K562 (cell line): ENCODE data around the gene KRT76. TPM values are rescaled to one million over a fixed set of nuclear protein-coding genes. Genes with fewer than 3 reads are reported as not detected.

Source experiments
- ATAC-seq: fragments of 200-7000 bp; cut with Tn5 transposase; 3 replicates; pipeline ENCODE4 v1.9.1; 2020; ENCODE audit warnings: moderate library complexity
- BruUV-seq: library from RNA; stranded (reverse); fragments of 400-500 nt; replicated peaks from 2 replicates; lab custom pipeline; 2021; lab: Mats Ljungman, UMichigan
- CTCF ChIA-PET: fragments of 300-600 bp; formaldehyde crosslinking; extraction: SDS; loops from one replicate; lab custom pipeline; 2021; ENCODE audit warnings: low intra/inter-chr PET ratio; lab: Yijun Ruan, JAX
- POLR2A ChIA-PET: fragments of 300-600, 350-650 bp; sonication (Branson Sonifier 250); formaldehyde crosslinking; extraction: SDS; loops from one replicate; lab custom pipeline; 2021; ENCODE audit warnings: antibody characterized with exemption, inconsistent platforms; lab: Yijun Ruan, JAX
- DNase-seq, 4 experiments: peaks; one replicate each; pipeline versions ENCODE4 v3.0.0 to v3.0.0-alpha.2; 2011 to 2018; ENCODE audit warnings: low spot score in 3 of 4, mixed read lengths in 3 of 4; ENCODE audit errors: extremely low read depth in 1 of 4
- FAIRE-seq: peaks from 2 replicates; lab custom pipeline; 2011; peaks lifted over from hg19 to GRCh38; lab: Jason Lieb, UNC
- H2AFZ ChIP-seq: 2 replicates; pipeline ENCODE4 v1.6.0; 2011; ENCODE audit warnings: low read depth, low read length, control low read depth, inconsistent platforms
- H3K27ac ChIP-seq: fragments of 200-600 bp; 3 replicates; pipeline ENCODE4 v1.8.0; 2011; ENCODE audit warnings: low read depth, mild to moderate bottlenecking, control low read depth, inconsistent platforms, low read length, moderate library complexity, mixed read lengths; ENCODE audit errors: extremely low read depth
- H3K27me3 ChIP-seq, 2 experiments: fragments of 300-600 bp in 1 of 2; 2 replicates in 1 of 2; 3 replicates in 1 of 2; pipeline versions ENCODE4 v1.6.0 to v1.8.0; 2011; ENCODE audit warnings: inconsistent platforms in 2 of 2, low read length in 2 of 2, mild to moderate bottlenecking in 1 of 2, mixed read lengths in 1 of 2, moderate library complexity in 1 of 2; ENCODE audit not compliant: control insufficient read depth in 2 of 2, insufficient read depth in 2 of 2
- H3K36me3 ChIP-seq: fragments of 300-600 bp; 3 replicates; pipeline ENCODE4 v1.8.0; 2011; ENCODE audit warnings: mild to moderate bottlenecking, low read length, inconsistent platforms; ENCODE audit not compliant: control insufficient read depth, insufficient read depth
- H3K4me1 ChIP-seq, 2 experiments: fragments of 200-600 bp in 1 of 2; replicated peaks in 1 of 2; 2 replicates in 1 of 2; 3 replicates in 1 of 2; pipeline versions ENCODE4 v1.5.1 to v1.8.0; 2011; ENCODE audit warnings: inconsistent platforms in 2 of 2, low read length in 2 of 2, mild to moderate bottlenecking in 1 of 2, mixed read lengths in 1 of 2, moderate library complexity in 1 of 2; ENCODE audit not compliant: control insufficient read depth in 2 of 2, insufficient read depth in 2 of 2
- H3K4me2 ChIP-seq: 2 replicates; pipeline ENCODE4 v1.6.1; 2011; ENCODE audit warnings: low read length, control low read depth, inconsistent platforms, mixed read lengths; ENCODE audit not compliant: insufficient read depth
- H3K4me3 ChIP-seq: fragments of 200-600 bp; sonication (generic), shearing (Covaris generic); 2 replicates; pipeline ENCODE4 v1.5.1; 2016; ENCODE audit warnings: control low read depth, inconsistent platforms
- H3K79me2 ChIP-seq: fragments of 200-600 bp; 3 replicates; pipeline ENCODE4 v1.8.0; 2011; ENCODE audit warnings: low read length, inconsistent platforms; ENCODE audit not compliant: control insufficient read depth, insufficient read depth
- H3K9ac ChIP-seq, 2 experiments: 2 replicates each; pipeline versions ENCODE4 v1.6.0 to v1.6.1; 2011; ENCODE audit warnings: low read depth in 2 of 2, low read length in 2 of 2, control low read depth in 1 of 2, inconsistent platforms in 1 of 2, mild to moderate bottlenecking in 1 of 2, mixed read lengths in 1 of 2; ENCODE audit not compliant: insufficient read depth in 1 of 2
- H3K9me1 ChIP-seq: one replicate; pipeline ENCODE4 v1.6.0; 2011; ENCODE audit warnings: inconsistent platforms, mild to moderate bottlenecking, low read length, moderate library complexity; ENCODE audit not compliant: control insufficient read depth, insufficient read depth
- H3K9me3 ChIP-seq: replicated peaks from 2 replicates; pipeline ENCODE4 v1.5.1; 2011; ENCODE audit warnings: low read depth, low read length, inconsistent platforms; ENCODE audit not compliant: control insufficient read depth, insufficient read depth
- H4K20me1 ChIP-seq: replicated peaks from 2 replicates; pipeline ENCODE4 v1.6.1; 2011; ENCODE audit warnings: low read length, inconsistent platforms, mixed read lengths; ENCODE audit not compliant: control insufficient read depth, insufficient read depth
- DPF2 ChIP-seq: fragments of 450-650 bp; IDR thresholded peaks from 2 replicates; pipeline ENCODE4 v1.6.1; 2016
- GATAD2B ChIP-seq: fragments of 450-650 bp; IDR thresholded peaks from 2 replicates; pipeline ENCODE4 v1.6.1; 2017; ENCODE audit warnings: mild to moderate bottlenecking, borderline replicate concordance
- HES1 ChIP-seq: fragments of 450-650 bp; IDR thresholded peaks from 2 replicates; pipeline ENCODE4 v1.6.1; 2016; ENCODE audit warnings: low read depth, mild to moderate bottlenecking, moderate library complexity
- RFX7 ChIP-seq: fragments of 250-450 bp; sonication (Bioruptor Pico); IDR thresholded peaks from 2 replicates; pipeline ENCODE4 v1.5.1; 2021; ENCODE audit warnings: mild to moderate bottlenecking
- SETDB1 ChIP-seq: IDR thresholded peaks from one replicate; pipeline ENCODE4 v1.6.1; 2012; ENCODE audit warnings: low read length, control low read depth, inconsistent platforms
- SMARCE1 ChIP-seq: fragments of 450-650 bp; IDR thresholded peaks from 2 replicates; pipeline ENCODE4 v1.7.1; 2016; ENCODE audit warnings: mild to moderate bottlenecking
- TOE1 ChIP-seq, 2 experiments: fragments of 450-650 bp in 1 of 2; sonication (generic) in 1 of 2; formaldehyde crosslinking in 1 of 2; IDR thresholded peaks; 2 replicates each; pipeline versions ENCODE4 v1.7.1 to v1.8.0; 2016 to 2022; ENCODE audit warnings: borderline replicate concordance in 2 of 2, mild to moderate bottlenecking in 2 of 2, antibody characterized with exemption in 1 of 2, inconsistent platforms in 1 of 2, low read depth in 1 of 2, missing genetic modification reagents in 1 of 2, moderate library complexity in 1 of 2
- ZMIZ1 ChIP-seq, 2 experiments: fragments of 150-350 bp in 1 of 2; IDR thresholded peaks; 2 replicates each; pipeline ENCODE4 v1.6.1; 2012 to 2016; ENCODE audit warnings: low read depth in 2 of 2, low read length in 2 of 2, mild to moderate bottlenecking in 1 of 2, moderate library complexity in 1 of 2
- ZNF584 ChIP-seq: fragments of 200-800 bp; sonication (Bioruptor generic); IDR thresholded peaks from 2 replicates; pipeline ENCODE4 v1.6.1; 2016; ENCODE audit warnings: low read depth, mild to moderate bottlenecking, missing genetic modification characterization, missing compliant biosample characterization
- WGBS: fragments of 100-300 bp; shearing (Covaris generic); methylation state at CpG from one replicate; pipeline ENCODE4 v1.1.6; 2016; ENCODE audit warnings: low coverage, mixed read lengths; ENCODE audit not compliant: insufficient coverage; ENCODE audit errors: missing lambda C conversion rate; 5-methylcytosine and 5-hydroxymethylcytosine counted together
- in situ Hi-C: fragments of 300-500 bp; cut with MboI; formaldehyde crosslinking; loops from 4 replicates; pipeline ENCODE4 v1.15.0; 2018; ENCODE audit warnings: inconsistent platforms, mixed read lengths
- intact Hi-C: fragments of 100-400 bp; cut with micrococcal nuclease; formaldehyde crosslinking; loops from 2 replicates; pipeline ENCODE4 v1.14.2; 2022
- polyA plus RNA-seq, 8 experiments: library from polyadenylated mRNA; depleted of rRNA in 4 of 8; stranded (reverse) in 5 of 8; unstranded in 3 of 8; fragments of >200 nt; fragmentation: Nextera tagmentation in 2 of 8; fragmentation: Illumina TruSeq in 1 of 8; extraction: Ambion mirVana in 2 of 8; extraction: Trizol in 1 of 8; gene quantifications; 2 replicates each; pipeline versions ENCODE4 v1.2.1 to v1.2.3, GENCODE V29; 2011 to 2014; ENCODE audit warnings: inconsistent platforms in 1 of 8, missing spikeins in 1 of 8
- total RNA-seq, 7 experiments: library from RNA; depleted of rRNA in 6 of 7; stranded (reverse); fragments of >200 nt in 6 of 7; fragmentation: Illumina TruSeq in 2 of 7; extraction: Trizol in 2 of 7; gene quantifications; 2 replicates each; pipeline versions ENCODE4 v1.2.1 to v1.2.3, GENCODE V29; 2011 to 2021; ENCODE audit warnings: low replicate concordance in 1 of 7
- TF ChIP-seq, protein P1 (sequence below): sonication (generic); formaldehyde crosslinking; IDR thresholded peaks from 2 replicates; pipeline ENCODE4 v1.8.1; 2023; ENCODE audit warnings: missing genetic modification reagents, mild to moderate bottlenecking, borderline replicate concordance

KRT76 gene
- total and polyA plus RNA-seq, 9 of the 15 experiments (the other 6 are each of a cell fraction or from before 2014, with no cell fraction given), result not detected

- Histone ChIP-seq H3K27me3 (peaks cover 0 to 9% of the 10 kb centered on the region in 2 experiments; a peak in 1 of 5 replicates), H3K4me3 (peak overlapping the region; percentile 22; the same call in 1 of the 2 replicates), H3K9me1 (no peaks in the 10 kb centered on the region), H3K9ac (peak overlapping the region; percentile 37 to 85), H3K4me2 (peak overlapping the region; percentile 74), H4K20me1 (no peaks in the 10 kb centered on the region), H3K79me2 (no peaks in the 10 kb centered on the region), H3K27ac (no peak overlapping the region; the same call in 2 of the 3 replicates), H3K36me3 (no peaks in the 10 kb centered on the region), H2AFZ (peak overlapping the region; percentile 98), H3K9me3 (no peaks in the 10 kb centered on the region), H3K4me1 (peaks cover 16 to 26% of the 10 kb centered on the region in 2 experiments; a peak in 4 of 5 replicates)
- in situ Hi-C loops (no loop called here), intact Hi-C loops (no loop called here)
- whole genome bisulfite sequencing, result 54% methylated on average over 18 of the region's 19 CpGs
- FAIRE-seq (peak; percentile 64), DNase-seq (peak in 2 of 4 experiments; percentile 26 to 39), ATAC-seq (no peak)
- ChIA-PET CTCF (no interaction called here), POLR2A (no interaction called here)
- BruUV-seq, result no TSS peak
- TF ChIP-seq RFX7 (CRISPR knock-in tag) (no peak), SETDB1 (no peak), HES1 (0 out of 2 replicates have a peak, but pooled peaks have one; percentile 1), ZNF584 (CRISPR knock-in tag) (no peak), ZMIZ1 (IDR thresholded peaks at IDR 0.05; ENCODE audit: low read depth in 2 of 2, low read length in 2 of 2) (no peak), TOE1 (IDR thresholded peaks at IDR 0.05; ENCODE audit: borderline replicate concordance) (no peak), TOE1 (CRISPR knock-in tag; IDR thresholded peaks at IDR 0.05; ENCODE audit: borderline replicate concordance, low read depth) (no peak), SMARCE1 (0 out of 2 replicates have a peak, but pooled peaks have one; percentile 29), DPF2 (peak; percentile 26; the same call in 1 of the 2 replicates), GATAD2B (no peak)
- TF ChIP-seq, protein P1, sequence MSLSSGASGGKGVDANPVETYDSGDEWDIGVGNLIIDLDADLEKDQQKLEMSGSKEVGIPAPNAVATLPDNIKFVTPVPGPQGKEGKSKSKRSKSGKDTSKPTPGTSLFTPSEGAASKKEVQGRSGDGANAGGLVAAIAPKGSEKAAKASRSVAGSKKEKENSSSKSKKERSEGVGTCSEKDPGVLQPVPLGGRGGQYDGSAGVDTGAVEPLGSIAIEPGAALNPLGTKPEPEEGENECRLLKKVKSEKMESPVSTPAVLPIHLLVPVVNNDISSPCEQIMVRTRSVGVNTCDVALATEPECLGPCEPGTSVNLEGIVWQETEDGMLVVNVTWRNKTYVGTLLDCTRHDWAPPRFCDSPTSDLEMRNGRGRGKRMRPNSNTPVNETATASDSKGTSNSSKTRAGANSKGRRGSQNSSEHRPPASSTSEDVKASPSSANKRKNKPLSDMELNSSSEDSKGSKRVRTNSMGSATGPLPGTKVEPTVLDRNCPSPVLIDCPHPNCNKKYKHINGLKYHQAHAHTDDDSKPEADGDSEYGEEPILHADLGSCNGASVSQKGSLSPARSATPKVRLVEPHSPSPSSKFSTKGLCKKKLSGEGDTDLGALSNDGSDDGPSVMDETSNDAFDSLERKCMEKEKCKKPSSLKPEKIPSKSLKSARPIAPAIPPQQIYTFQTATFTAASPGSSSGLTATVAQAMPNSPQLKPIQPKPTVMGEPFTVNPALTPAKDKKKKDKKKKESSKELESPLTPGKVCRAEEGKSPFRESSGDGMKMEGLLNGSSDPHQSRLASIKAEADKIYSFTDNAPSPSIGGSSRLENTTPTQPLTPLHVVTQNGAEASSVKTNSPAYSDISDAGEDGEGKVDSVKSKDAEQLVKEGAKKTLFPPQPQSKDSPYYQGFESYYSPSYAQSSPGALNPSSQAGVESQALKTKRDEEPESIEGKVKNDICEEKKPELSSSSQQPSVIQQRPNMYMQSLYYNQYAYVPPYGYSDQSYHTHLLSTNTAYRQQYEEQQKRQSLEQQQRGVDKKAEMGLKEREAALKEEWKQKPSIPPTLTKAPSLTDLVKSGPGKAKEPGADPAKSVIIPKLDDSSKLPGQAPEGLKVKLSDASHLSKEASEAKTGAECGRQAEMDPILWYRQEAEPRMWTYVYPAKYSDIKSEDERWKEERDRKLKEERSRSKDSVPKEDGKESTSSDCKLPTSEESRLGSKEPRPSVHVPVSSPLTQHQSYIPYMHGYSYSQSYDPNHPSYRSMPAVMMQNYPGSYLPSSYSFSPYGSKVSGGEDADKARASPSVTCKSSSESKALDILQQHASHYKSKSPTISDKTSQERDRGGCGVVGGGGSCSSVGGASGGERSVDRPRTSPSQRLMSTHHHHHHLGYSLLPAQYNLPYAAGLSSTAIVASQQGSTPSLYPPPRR (CRISPR knock-in tag), result no peak
Observed at GRCh38 chr12:52790427-52791270, 13.5 kb upstream of the KRT76 start.
